NCI-H1694 (cell line): ENCODE results near the gene RNF220.
"Not testable (repeated sequence)": the region's sequence is repeated elsewhere in the genome, so short reads cannot be mapped to it uniquely, and the experiment has no call there.

Experiments used
- DNase-seq: peaks from one replicate; lab custom pipeline; 2025; lab: John Stamatoyannopoulos, UW

Gene RNF220

DNA sequence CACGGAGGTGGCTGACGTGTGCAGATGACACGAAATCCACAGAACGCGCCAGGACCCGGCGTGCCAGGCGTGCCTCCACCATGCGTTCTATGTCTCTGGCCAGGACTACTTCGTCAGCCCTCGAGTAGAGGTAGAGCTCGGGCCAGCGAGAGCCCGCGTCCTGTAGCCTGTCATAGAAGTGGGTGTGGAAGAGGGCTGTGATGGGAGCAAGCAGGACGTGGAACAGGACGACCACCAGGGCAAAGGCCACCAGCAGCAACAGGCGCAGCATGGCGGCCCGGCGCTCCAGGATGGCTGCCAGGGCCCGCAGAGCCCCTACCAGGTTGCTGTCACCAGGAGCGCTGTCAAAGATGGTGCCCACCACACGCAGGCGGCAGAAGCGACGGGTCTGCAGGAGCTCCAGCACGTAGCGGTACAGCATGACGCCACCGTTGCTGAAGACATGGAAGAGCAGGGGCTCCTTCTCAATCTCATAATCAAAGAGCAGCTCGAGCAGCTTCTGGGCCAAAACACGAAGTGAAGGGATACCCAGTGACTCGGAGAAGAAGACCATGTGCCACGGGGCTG, 249.6 kb downstream of the RNF220 start:
- DNase-seq, result no peak

GRCh38 chr1:44655609-44656008, 250.6 kb downstream of the RNF220 start:
- DNase-seq, result peak; percentile 8

- DNase-seq, result no peak
These were observed 254.5 kb downstream of the RNF220 start for GRCh38 chr1:44659566-44659965.

GRCh38 chr1:44660176-44660575, 255.1 kb downstream of the RNF220 start:
- peak; percentile 89 for DNase-seq

GRCh38 chr1:44661781-44662682, 257.0 kb downstream of the RNF220 start:
- peak; percentile 67 for DNase-seq

GRCh38 chr1:44662683-44663030, 257.6 kb downstream of the RNF220 start:
- no peak for DNase-seq

DNA sequence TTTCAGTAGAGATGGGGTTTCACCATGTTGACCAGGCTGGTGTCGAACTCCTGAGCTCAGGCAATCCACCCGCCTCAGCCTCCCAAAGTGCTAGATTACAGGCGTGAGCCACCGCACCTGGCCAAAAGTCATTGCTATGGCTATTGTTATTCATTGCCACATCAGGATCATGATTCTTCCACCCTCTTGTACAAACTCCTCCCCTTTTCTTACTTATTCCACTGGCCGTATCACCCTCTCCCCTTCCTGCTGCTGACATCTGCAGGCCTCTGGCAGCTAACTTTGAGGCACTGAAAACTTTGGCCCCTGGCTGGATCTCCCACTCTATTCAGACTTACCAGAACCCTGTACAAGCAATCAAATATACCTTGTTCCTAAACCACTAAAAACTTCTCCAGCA, 258.4 kb downstream of the RNF220 start:
- DNase-seq, result no peak

DNA sequence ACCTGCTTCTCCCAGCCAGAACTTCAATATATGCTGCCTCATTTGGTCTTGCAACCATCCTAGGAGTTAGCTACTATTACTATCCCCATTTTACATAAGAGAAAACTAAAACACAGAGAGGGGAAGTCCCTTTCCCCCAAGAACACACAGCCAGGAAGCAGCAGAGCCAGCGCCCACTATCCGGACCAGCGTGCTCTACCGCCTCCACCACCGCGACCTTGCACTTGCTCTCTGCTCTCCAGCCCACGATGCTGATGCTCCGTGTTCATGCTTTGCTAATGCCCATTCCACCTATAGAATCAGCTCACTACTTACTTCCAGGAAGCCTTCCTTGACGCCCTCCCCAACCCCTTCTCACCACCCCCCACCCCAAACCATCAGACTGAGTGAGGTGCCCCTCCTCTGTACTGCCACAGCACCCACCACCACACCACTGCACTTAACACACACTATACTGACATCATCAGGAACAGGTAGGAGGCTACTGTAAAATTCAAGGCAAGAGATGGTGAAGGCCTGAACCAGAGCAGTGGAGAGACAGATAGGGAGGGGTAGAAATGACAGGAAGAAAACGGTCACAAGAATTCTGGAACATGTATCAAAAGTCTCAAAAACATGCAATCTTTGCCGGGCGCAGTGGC, 259.8 kb downstream of the RNF220 start:
- no peak for DNase-seq

GRCh38 chr1:44666719-44667118, 261.7 kb downstream of the RNF220 start:
- not testable (repeated sequence) for DNase-seq

GRCh38 chr1:44670751-44671640, 265.9 kb downstream of the RNF220 start:
- no peak for DNase-seq

GRCh38 chr1:44672254-44672955, 267.4 kb downstream of the RNF220 start:
- no peak for DNase-seq

DNA sequence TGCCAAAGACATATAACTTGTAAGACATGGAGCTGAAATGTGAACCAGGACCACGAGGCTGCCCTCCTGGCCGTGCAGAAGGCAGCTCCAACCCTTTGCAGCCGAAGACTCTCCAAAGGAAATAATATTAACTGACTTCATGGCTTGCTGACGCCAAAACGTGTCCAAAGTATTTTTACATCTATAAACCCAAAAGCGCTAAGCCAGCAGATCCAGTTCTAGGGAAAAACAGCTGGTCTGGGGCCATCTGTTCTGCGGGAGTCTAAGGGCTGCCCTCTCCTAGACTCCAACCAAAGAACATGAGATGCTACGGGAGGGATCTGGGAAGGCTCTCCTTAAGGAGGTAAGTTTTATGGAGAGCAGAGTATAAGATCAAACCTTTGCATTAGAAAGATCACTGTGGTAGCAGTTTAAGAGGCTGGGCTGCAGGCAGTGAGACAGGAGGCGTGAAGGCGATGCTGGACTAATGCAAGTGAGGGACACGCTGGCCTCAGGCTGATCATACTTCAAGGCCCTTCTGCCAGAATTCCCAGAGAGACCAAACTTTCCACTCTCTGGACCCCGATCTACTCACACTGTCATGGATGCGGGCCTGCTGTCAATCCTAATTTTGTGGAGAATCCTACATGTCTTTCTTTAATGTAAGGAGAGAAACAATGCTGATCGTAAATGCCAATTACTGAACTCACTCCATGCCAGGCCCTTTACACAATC, 268.1 kb downstream of the RNF220 start:
- DNase-seq, result no peak

DNA sequence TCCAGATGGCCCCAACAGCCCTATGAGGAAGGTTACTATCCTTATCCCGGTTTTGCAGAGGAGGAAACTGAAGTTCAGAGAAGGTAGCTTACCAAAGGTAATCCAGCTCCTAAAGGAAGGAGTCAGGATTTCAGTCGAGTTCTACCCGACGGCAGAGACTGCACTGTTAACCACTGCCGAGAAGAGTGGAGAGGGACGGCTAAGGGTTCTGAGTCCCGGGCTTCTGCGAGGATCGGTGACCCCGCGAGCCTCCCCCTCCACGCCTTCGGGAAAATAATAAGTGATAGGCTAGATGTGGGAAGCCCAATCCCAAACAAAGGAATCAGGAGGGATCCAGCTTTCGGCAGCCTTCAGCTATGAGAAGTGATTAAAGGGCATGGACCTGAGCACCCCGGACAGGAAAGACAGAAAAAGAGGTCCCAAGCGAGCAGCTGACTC, 268.6 kb downstream of the RNF220 start:
- no peak for DNase-seq

DNA sequence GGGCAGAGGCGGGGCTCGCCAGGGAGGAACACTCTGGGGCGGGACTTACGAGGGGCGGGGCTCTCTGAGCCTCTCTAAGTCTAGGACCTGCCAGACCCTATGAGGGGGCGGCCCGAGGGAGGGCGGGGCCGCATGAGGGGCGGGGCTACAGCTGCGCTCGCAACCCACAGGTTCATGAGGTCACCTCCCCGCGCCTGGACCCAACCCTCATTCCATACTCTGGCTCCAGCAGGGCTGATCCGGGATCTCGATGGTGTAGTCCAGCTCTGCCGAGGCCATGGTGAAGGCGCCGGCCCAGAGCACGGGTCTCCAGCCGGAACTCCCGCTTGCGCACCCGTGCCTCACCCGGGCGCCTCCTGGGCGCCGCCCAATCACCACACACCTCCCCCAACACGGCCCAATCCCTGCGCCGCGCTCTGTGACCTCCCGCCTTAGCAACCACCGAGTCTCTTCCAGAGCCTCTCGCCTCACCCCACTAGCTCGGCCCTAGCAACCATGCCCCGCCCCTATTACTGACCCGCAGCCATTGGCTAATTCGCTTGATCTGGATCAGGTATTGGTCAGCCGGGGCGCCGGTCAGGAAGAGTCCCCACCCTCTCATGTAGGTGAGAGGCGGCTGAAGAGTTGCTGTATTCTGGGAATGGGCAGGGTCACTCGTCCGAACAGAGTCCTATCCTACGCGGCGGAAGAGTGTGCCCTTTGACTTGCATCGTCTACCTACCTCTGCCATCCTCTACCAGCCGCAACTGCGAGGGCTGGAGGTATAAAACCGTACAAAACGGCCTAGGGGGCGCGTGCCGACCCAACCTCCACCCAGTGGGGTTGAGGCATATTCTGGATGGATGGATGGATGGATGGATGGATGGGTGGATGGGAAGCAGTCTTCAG, 269.3 kb downstream of the RNF220 start, which contains the start of the genes ARMH1 and TMEM53:
TSS of gene ARMH1 (plus strand) at position 602 of the 888 bp plus-strand sequence. CDS start 14,984 bp downstream, outside the sequence.
TSS of gene TMEM53 (minus strand) at position 369 of the 888 bp plus-strand sequence. CDS start at position 279, 90 bp downstream.
- peak; percentile 98 for DNase-seq

DNA sequence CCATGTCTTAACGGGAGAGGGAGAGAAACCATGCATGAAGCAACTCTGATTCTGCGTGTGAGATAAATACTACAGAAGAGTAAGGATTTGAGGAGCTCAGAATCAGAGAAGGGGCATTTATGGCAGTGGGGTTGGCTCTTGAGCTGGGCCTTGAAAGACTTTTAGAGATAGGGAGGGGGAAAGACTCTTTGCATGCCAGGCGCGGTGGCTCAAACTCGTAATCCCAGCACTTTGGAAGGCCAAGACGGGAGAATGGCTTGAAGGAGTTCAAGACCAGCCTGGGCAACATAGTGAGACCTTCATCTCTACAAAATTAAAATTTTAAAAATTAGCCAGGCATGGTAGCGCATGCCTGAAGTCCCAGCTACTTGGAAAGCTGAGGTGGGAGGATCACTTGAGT, 270.1 kb downstream of the RNF220 start:
- no peak for DNase-seq

- DNase-seq, result no peak
These were observed 271.6 kb downstream of the RNF220 start for GRCh38 chr1:44676484-44677200.

GRCh38 chr1:44677201-44677766, 272.2 kb downstream of the RNF220 start:
- DNase-seq, result peak; percentile 27

GRCh38 chr1:44678120-44678519, 273.1 kb downstream of the RNF220 start:
- DNase-seq, result no peak
